Skeletal muscle satellite cell (primary cell): ENCODE results near the gene SYNCRIP. TPM values are rescaled to one million over a fixed set of nuclear protein-coding genes. Genes with fewer than 3 reads are reported as not detected.
"Not testable (repeated sequence)": the region's sequence is repeated elsewhere in the genome, so short reads cannot be mapped to it uniquely, and the experiment has no call there.

Source experiments
- H3K27me3 ChIP-seq: 2 replicates; pipeline ENCODE4 v1.7.0; 2013; ENCODE audit warnings: low read length; ENCODE audit not compliant: control insufficient read depth, insufficient read depth
- H3K36me3 ChIP-seq: 2 replicates; pipeline ENCODE4 v1.7.0; 2013; ENCODE audit warnings: mild to moderate bottlenecking, control low read depth, low read length; ENCODE audit not compliant: insufficient read depth
- H3K4me1 ChIP-seq: 2 replicates; pipeline ENCODE4 v1.7.0; 2013; ENCODE audit warnings: low read length; ENCODE audit not compliant: control insufficient read depth, insufficient read depth
- H3K4me2 ChIP-seq: 2 replicates; pipeline ENCODE4 v1.7.0; 2013; ENCODE audit warnings: mild to moderate bottlenecking, low read length
- H3K4me3 ChIP-seq: 2 replicates; pipeline ENCODE4 v1.7.0; 2013; ENCODE audit warnings: low read length
- H3K9ac ChIP-seq: 2 replicates; pipeline ENCODE4 v1.7.0; 2013; ENCODE audit warnings: mild to moderate bottlenecking, low read depth, low read length, moderate library complexity
- H3K9me3 ChIP-seq: replicated peaks from 2 replicates; pipeline ENCODE4 v1.7.0; 2013; ENCODE audit warnings: mild to moderate bottlenecking, control low read depth, low read length
- small RNA-seq: library from RNA; depleted of rRNA; stranded (forward); fragments of <200 nt; gene quantifications from one replicate; pipeline ENCODE3, GENCODE V24; 2012

SYNCRIP gene

DNA sequence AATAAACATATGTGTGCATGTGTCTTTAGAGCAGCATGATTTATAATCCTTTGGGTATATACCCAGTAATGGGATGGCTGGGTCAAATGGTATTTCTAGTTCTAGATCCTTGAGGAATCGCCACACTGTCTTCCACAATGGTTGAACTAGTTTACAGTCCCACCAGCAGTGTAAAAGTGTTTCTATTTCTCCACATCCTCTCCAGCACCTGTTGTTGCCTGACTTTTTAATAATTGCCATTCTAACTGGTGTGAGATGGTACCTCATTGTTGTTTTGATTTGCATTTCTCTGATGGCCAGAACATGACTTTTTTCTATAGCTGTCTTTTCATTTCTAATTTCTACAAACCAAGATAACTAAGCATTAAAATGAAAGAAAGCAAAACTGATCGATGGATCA, 78.5 kb downstream of the SYNCRIP start:
- peaks cover 11% of the 10 kb centered on the region for H3K4me1 ChIP-seq
- H3K9ac ChIP-seq, H3K27me3 ChIP-seq, H3K4me3 ChIP-seq, H3K4me2 ChIP-seq, H3K9me3 ChIP-seq: not testable (repeated sequence)
- H3K36me3 ChIP-seq, result peaks cover 25% of the 10 kb centered on the region

Small RNA genes lying within 50 kb of the gene (small RNA-seq; reads per million reads assigned to genes)
- gene SNORD50B, result not detected
